Measurements from ENCODE around the gene SLITRK2.

Gene SLITRK2

GRCh38 chrX:145856181-145856580 is 38.6 kb downstream of the SLITRK2 start:
- no peak for DNase-seq

GRCh38 chrX:145861818-145862217 is 44.2 kb downstream of the SLITRK2 start:
- DNase-seq: no peak

GRCh38 chrX:145865082-145865481 is 47.5 kb downstream of the SLITRK2 start:
- DNase-seq: no peak
